GM19035 (cell line): ENCODE results near the gene BAD.
"Not testable (repeated sequence)": the region's sequence is repeated elsewhere in the genome, so short reads cannot be mapped to it uniquely, and the experiment has no call there.

Experiments used
- ATAC-seq: cut with Tn5 transposase; IDR thresholded peaks from one replicate; pipeline ENCODE4 v1.9.1; 2021; ENCODE audit not compliant: unreplicated experiment

BAD gene

GRCh38 chr11:64315667-64316526 is 31.4 kb upstream of the BAD start:
- not testable (repeated sequence) for ATAC-seq

- ATAC-seq = no peak
These were observed 30.5 kb upstream of the BAD start for GRCh38 chr11:64314805-64315561.

- no peak for ATAC-seq
These were observed 29.8 kb upstream of the BAD start for GRCh38 chr11:64314146-64314804.

- ATAC-seq = no peak
These were observed 29.2 kb upstream of the BAD start for GRCh38 chr11:64313491-64314145.

- no peak for ATAC-seq
These were observed 28.5 kb upstream of the BAD start for GRCh38 chr11:64312947-64313346.

GRCh38 chr11:64307795-64308194 is 23.3 kb upstream of the BAD start:
- not testable (repeated sequence) for ATAC-seq

GRCh38 chr11:64306876-64307622 is 22.6 kb upstream of the BAD start:
- ATAC-seq = no peak

GRCh38 chr11:64306563-64306875 is 22.1 kb upstream of the BAD start:
- ATAC-seq = no peak

- ATAC-seq = peak; percentile 25
These were observed 21.5 kb upstream of the BAD start for GRCh38 chr11:64305691-64306562.

GRCh38 chr11:64305075-64305690 is 20.7 kb upstream of the BAD start, which contains the start of gene ESRRA:
ESRRA (plus strand) TSS chr11:64305524; CDS start chr11:64307180, 1,656 bp downstream.
- peak; percentile 70 for ATAC-seq

- ATAC-seq = peak; percentile 26
These were observed 20.0 kb upstream of the BAD start for GRCh38 chr11:64304316-64305072.

- no peak for ATAC-seq
These were observed 19.5 kb upstream of the BAD start for GRCh38 chr11:64304032-64304315.

GRCh38 chr11:64303109-64304031 is 18.9 kb upstream of the BAD start:
- no peak for ATAC-seq

GRCh38 chr11:64299847-64300648 is 15.6 kb upstream of the BAD start, which contains the start of gene CATSPERZ:
CATSPERZ (plus strand) TSS chr11:64300358; CDS start chr11:64300411, 53 bp downstream.
- no peak for ATAC-seq

GRCh38 chr11:64298966-64299846 is 14.7 kb upstream of the BAD start:
- ATAC-seq = no peak
